Heart left ventricle (tissue), 13 donors: ENCODE results near the gene MYMK.

Experiments
- CTCF ChIP-seq, 12 donors: fragments of 200-600 bp; sonication (generic) in 4 of 12; IDR thresholded peaks; one replicate each; pipeline versions ENCODE4 v1.5.0 to v1.8.0; 2018 to 2022; ENCODE audit warnings: antibody characterized with exemption in 12 of 12, mild to moderate bottlenecking in 5 of 12
- POLR2A ChIP-seq, 2 donors: fragments of 450-650 bp; IDR thresholded peaks; one replicate each; pipeline ENCODE4 v1.6.1; 2017; ENCODE audit warnings: antibody characterized with exemption in 2 of 2, mild to moderate bottlenecking in 2 of 2, moderate library complexity in 2 of 2
- donor health status: ischemic (EF 13 %, LVEDD 7.1; RV severe dilation, severe dysfunction).
- donor health status: DM: no; HTN: yes; CAD: no.
- donor health status: DM: no; HTN: no; CAD: no.
- donor health status: ischemic (EF 25% LVEDD 6.9; RV normal size, moderate dysfunction).
- donor health status: ischemic (EF 25% LVEDD 5.7; RV mildly dilated, moderate dysfunction).
- donor health status: ischemic (EF 35%, LVEDD 5.7; RV mildly dilated, moderate dysfunction).
- donor health status: nonischemic (EF 11% LVEDD 7.7; RV severe dilation, severe dysfunction).
- donor health status: DM: yes; HTN: yes; CAD: no.
- donor health status: PGD.
- donor health status: ischemic (EF 29% LVEDD 5.4; RV normal size, mild dysfunction).
- donor health status: nonischemic (EF 23%, LVEDD 6.1; RV moderate dilation, normal function).

- no peak for TF ChIP-seq CTCF (IDR thresholded peaks at IDR 0.05)
- no peak for TF ChIP-seq POLR2A (IDR thresholded peaks at IDR 0.05)
Measured at GRCh38 chr9:133499132-133499891, 25.4 kb downstream of the MYMK start.
